Right atrium auricular region (tissue), 2 donors: ENCODE measurements around the gene SLC46A2. TPM values are rescaled to one million over a fixed set of nuclear protein-coding genes. Genes with fewer than 3 reads are reported as not detected.

Experiments used
- DNase-seq: peaks from one replicate; pipeline ENCODE4 v3.0.0-alpha.2; 2019; ENCODE audit warnings: low spot score
- H3K27ac ChIP-seq, 2 donors: fragments of 200-600 bp; sonication (generic); 1 replicate in 1 of 2; 2 replicates in 1 of 2; pipeline ENCODE4 v1.5.1; 2016 to 2019
- H3K27me3 ChIP-seq, 2 donors: fragments of 200-600 bp; sonication (generic); one replicate each; pipeline versions ENCODE4 v1.5.1 to v1.6.0; 2017 to 2019
- H3K36me3 ChIP-seq: fragments of 200-600 bp; sonication (generic); one replicate; pipeline ENCODE4 v1.5.1; 2016
- H3K4me1 ChIP-seq, 2 donors: fragments of 200-600 bp; sonication (generic); one replicate each; pipeline versions ENCODE4 v1.5.1 to v1.6.0; 2017 to 2019
- H3K4me3 ChIP-seq, 2 donors: fragments of 200-600 bp; sonication (generic); 1 replicate in 1 of 2; 2 replicates in 1 of 2; pipeline ENCODE4 v1.5.1; 2017 to 2019; ENCODE audit warnings: mild to moderate bottlenecking in 1 of 2, moderate library complexity in 1 of 2
- H3K9me3 ChIP-seq, 2 donors: fragments of 200-600 bp; sonication (generic); one replicate each; pipeline ENCODE4 v1.5.1; 2019
- total RNA-seq, 2 donors: library from RNA; depleted of rRNA; stranded (reverse); fragments of >200 nt; gene quantifications; one replicate each; pipeline ENCODE4 v1.1.0, GENCODE V29; 2016
- TF ChIP-seq, protein P1 (sequence below), 2 donors: fragments of 200-600 bp; sonication (generic); IDR thresholded peaks; one replicate each; pipeline ENCODE4 v1.5.1; 2019; ENCODE audit warnings: antibody characterized with exemption in 2 of 2

The SLC46A2 gene
- total RNA-seq, 2 donors from 2014 or later, result 0.43 TPM; not detected in 1

DNA sequence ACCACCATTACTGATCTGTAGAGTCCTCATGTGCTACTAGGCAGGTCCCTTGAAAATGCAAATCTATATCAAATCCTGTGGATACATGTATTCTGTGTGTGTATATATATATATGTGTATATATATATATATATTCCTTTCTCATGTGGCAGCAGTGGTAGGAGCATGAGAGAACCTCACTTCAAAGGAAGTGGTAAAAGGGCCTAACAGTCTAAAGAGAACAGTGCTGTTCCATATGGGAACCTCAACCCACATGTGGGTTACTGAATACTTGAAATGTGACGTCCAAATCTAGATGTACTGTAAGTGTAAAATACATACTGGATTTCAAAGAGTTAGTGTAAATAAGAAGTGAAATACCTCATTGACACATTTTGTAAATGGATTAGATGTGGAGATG, 5.4 kb downstream of the SLC46A2 start:
- TF ChIP-seq, protein P1, sequence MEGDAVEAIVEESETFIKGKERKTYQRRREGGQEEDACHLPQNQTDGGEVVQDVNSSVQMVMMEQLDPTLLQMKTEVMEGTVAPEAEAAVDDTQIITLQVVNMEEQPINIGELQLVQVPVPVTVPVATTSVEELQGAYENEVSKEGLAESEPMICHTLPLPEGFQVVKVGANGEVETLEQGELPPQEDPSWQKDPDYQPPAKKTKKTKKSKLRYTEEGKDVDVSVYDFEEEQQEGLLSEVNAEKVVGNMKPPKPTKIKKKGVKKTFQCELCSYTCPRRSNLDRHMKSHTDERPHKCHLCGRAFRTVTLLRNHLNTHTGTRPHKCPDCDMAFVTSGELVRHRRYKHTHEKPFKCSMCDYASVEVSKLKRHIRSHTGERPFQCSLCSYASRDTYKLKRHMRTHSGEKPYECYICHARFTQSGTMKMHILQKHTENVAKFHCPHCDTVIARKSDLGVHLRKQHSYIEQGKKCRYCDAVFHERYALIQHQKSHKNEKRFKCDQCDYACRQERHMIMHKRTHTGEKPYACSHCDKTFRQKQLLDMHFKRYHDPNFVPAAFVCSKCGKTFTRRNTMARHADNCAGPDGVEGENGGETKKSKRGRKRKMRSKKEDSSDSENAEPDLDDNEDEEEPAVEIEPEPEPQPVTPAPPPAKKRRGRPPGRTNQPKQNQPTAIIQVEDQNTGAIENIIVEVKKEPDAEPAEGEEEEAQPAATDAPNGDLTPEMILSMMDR (IDR thresholded peaks at IDR 0.05), result no peak
- Histone ChIP-seq H3K27me3 (no peaks in the 10 kb centered on the region), H3K4me1 (peaks cover 0 to 7% of the 10 kb centered on the region in 2 donors), H3K36me3 (no peaks in the 10 kb centered on the region), H3K4me3 (no peak overlapping the region), H3K27ac (no peak overlapping the region), H3K9me3 (no peaks in the 10 kb centered on the region)
- no peak for DNase-seq

DNA sequence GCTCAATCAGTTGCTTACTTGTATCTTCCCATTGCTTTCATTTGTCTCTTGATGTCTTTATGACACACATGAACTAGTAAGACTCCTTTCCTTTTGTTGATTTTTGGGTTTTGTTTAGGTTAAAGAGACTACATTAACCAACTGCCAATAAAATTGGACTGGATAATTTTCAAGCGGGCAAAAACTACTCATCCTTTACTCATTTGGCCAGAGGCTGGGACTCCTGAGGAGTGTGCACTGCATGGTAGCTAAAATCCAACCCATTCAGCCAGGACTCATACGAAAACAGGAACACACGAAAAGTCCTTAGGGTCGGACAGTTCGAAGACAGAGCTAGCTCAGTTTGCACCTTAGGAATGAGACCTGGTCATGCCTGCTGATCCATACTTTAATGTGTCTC, 6.0 kb downstream of the SLC46A2 start:
- Histone ChIP-seq H3K4me1 (peaks cover 0 to under 1% of the 10 kb centered on the region in 2 donors), H3K4me3 (no peak overlapping the region), H3K36me3 (no peaks in the 10 kb centered on the region), H3K27ac (no peak overlapping the region), H3K27me3 (no peaks in the 10 kb centered on the region), H3K9me3 (no peaks in the 10 kb centered on the region)
- TF ChIP-seq, protein P1 (IDR thresholded peaks at IDR 0.05), result no peak
- no peak for DNase-seq

DNA sequence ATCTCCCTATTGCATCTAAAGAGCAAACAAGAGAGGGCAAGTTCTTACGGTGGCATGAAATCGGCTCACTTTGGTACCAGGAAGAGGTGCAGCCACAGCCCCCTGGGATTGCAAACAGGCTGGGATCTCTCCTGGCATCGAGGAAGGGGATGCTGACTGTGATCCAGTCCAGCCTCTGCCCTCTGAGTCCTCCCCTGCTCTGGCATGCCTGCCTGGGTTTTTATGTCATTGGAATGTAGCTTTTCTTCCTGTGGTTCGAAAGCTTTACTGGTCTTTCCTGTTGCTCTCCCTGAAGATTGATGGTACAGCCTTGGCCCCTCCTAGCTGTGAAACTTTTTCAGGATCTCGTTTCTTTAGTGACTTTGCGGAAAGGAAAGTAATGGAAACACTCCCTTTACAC, 6.6 kb downstream of the SLC46A2 start:
- TF ChIP-seq, protein P1 (IDR thresholded peaks at IDR 0.05), result no peak
- Histone ChIP-seq H3K27me3 (no peaks in the 10 kb centered on the region), H3K27ac (no peak overlapping the region), H3K4me3 (no peak overlapping the region), H3K36me3 (no peaks in the 10 kb centered on the region), H3K9me3 (no peaks in the 10 kb centered on the region), H3K4me1 (no peaks in the 10 kb centered on the region)
- DNase-seq, result no peak

DNA sequence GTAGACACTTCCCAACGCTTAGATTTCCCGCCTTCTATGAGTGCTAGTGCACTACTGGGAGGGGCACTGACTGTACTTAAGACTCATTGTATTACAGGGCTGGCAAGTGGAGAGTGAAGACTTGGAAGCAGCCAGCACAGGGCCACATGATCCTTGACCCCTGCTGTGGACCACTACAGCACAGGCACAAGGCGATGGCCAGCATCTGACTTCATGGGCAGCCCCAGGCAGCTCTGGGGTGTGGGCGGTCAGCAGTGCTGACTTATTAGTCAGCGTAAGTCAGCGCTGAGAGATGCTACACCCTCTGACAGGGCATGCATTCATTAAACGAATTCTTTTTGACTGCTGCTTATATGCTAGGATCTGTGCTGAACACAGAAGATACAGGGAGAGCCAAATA, 9.3 kb downstream of the SLC46A2 start:
- H3K27me3 ChIP-seq, result no peaks in the 10 kb centered on the region
- no peak overlapping the region for H3K27ac ChIP-seq
- TF ChIP-seq, protein P1 (IDR thresholded peaks at IDR 0.05), result no peak
- H3K4me3 ChIP-seq, result no peak overlapping the region
- no peak for DNase-seq
- no peaks in the 10 kb centered on the region for H3K36me3 ChIP-seq
- no peaks in the 10 kb centered on the region for H3K9me3 ChIP-seq
- H3K4me1 ChIP-seq, result no peaks in the 10 kb centered on the region

DNA sequence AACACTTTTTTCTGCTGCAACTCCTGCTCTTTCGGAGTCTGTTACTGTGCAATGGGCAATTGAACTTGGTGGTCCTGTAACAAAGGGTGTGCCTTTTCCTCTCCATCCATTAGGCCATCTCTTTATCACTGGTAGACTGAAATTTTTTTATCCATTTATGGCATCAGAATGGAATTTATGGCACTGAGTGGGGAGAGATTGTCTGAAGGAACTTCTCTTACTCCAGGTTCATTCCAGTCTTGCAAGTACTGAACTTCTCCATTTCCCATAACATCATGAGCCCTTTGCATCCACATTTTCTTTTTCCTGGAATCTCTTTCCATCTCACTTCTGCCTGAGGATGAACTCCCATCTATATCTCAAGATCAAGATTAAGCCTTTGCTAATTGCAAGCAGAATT, 10.0 kb downstream of the SLC46A2 start:
- no peaks in the 10 kb centered on the region for H3K36me3 ChIP-seq
- no peak for DNase-seq
- H3K9me3 ChIP-seq, result no peaks in the 10 kb centered on the region
- no peak overlapping the region for H3K27ac ChIP-seq
- no peaks in the 10 kb centered on the region for H3K4me1 ChIP-seq
- H3K27me3 ChIP-seq, result no peaks in the 10 kb centered on the region
- TF ChIP-seq, protein P1 (IDR thresholded peaks at IDR 0.05), result no peak
- no peak overlapping the region for H3K4me3 ChIP-seq

DNA sequence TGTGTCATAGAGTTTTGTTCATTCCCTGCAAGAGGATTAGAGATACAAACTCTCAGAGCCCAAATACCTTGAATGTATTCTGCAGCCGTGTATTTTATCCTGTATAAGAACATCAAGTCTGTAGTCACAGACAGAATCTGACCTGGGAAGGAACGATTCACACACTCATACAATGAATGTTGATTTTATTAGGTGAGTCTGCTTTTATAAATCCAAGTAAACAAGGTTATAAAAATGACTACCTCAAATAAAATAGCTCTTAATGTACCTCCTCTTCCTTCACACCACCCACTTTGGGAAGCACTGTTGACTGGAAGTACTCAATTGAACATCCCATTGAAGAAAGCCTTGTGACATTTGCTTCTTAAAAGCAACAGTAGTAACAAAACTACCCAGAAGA, 11.9 kb downstream of the SLC46A2 start:
- DNase-seq, result no peak
- H3K4me3 ChIP-seq, result no peak overlapping the region
- no peaks in the 10 kb centered on the region for H3K9me3 ChIP-seq
- H3K27ac ChIP-seq, result no peak overlapping the region
- H3K36me3 ChIP-seq, result no peaks in the 10 kb centered on the region
- TF ChIP-seq, protein P1 (IDR thresholded peaks at IDR 0.05), result no peak
- no peaks in the 10 kb centered on the region for H3K27me3 ChIP-seq
- H3K4me1 ChIP-seq, result no peaks in the 10 kb centered on the region
